ENCODE results near the gene ZMYM3.

The ZMYM3 gene

DNA sequence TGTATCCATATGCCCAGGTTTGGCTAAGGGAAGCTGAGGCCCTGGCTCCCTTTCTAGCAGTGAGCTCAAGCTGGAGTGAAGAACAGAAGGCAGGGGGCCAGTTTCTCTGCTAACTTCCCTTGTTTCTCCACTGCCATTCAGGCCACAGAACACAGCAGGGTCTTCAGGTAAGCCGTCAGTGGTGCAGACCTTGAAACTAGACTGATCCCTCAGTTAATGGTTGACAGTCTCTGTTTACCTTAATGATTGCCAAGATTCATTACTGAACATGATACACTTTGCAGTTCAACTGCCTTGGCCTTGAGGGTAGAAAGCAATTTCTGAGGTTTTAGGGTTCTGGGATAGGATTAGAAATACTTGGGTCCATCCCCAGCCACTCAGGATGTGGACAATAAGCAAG, 39.8 kb downstream of the ZMYM3 start:
- DNase-seq (ENCODE audit: low spot score) = no peak

GRCh38 chrX:71212536-71212935, 41.4 kb downstream of the ZMYM3 start:
- no peak for DNase-seq (ENCODE audit: low spot score)

GRCh38 chrX:71210816-71211215, 43.1 kb downstream of the ZMYM3 start:
- no peak for DNase-seq (ENCODE audit: low spot score)

GRCh38 chrX:71199252-71200008, 54.5 kb downstream of the ZMYM3 start:
- DNase-seq (ENCODE audit: low spot score) = no peak

DNA sequence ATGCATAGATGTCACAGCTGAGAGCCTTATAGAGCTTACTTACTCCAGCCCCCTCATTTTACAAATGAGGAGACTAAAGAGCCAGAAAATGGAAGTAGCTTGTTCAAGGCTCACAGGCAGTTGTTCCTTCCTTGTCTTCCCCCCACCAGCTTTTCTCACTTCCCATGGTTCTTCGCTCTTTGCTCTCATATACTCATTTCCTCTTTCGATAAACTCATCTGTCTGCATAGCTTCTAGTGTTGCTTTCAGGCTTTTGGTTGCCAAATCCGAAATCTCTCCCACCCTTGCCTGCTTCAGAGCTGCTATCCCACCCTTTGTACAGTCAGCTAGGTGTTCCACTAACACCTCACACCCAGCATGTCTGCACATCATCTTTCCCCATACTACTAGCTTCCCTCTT, 55.9 kb downstream of the ZMYM3 start:
- no peak for DNase-seq (ENCODE audit: low spot score)

GRCh38 chrX:71195964-71196649, 57.8 kb downstream of the ZMYM3 start:
- DNase-seq (ENCODE audit: low spot score) = no peak

DNA sequence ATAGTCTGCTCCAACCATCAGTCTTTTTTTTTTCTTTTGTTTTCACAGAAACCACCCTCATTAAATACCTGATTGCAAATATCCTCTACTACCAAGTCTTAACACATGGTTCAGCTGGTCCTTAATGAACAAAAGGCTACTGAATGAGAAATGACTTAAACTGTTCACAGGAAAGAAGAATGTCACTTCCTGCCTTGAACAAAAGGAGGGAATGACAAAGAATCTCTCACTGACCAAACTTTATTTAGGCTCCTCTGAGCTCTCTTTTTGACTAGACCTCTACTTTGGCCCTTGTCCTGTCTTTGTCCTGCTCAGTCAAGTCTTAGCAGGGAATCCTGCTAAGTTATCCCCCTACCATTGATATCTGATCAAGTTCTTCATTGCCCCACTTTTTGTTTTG, 62.7 kb downstream of the ZMYM3 start:
- no peak for DNase-seq (ENCODE audit: low spot score)
